D721Med (cell line): ENCODE results near the gene NCAM2.

Source experiments
- DNase-seq: peaks from one replicate; pipeline ENCODE4 v3.0.0; 2011; ENCODE audit warnings: low spot score; ENCODE audit not compliant: insufficient read length
- FAIRE-seq: peaks from 2 replicates; lab custom pipeline; 2011; peaks lifted over from hg19 to GRCh38; lab: Jason Lieb, UNC
- CTCF ChIP-seq: IDR thresholded peaks from 2 replicates; pipeline ENCODE4 v1.5.1; 2012; ENCODE audit warnings: mild to moderate bottlenecking, control low read depth; ENCODE audit not compliant: insufficient read depth; ENCODE audit errors: missing control alignments

Gene NCAM2

GRCh38 chr21:21464684-21465083 lies 466.5 kb downstream of the NCAM2 start:
- TF ChIP-seq CTCF: no peak
- FAIRE-seq (no peak), DNase-seq (no peak)

DNA sequence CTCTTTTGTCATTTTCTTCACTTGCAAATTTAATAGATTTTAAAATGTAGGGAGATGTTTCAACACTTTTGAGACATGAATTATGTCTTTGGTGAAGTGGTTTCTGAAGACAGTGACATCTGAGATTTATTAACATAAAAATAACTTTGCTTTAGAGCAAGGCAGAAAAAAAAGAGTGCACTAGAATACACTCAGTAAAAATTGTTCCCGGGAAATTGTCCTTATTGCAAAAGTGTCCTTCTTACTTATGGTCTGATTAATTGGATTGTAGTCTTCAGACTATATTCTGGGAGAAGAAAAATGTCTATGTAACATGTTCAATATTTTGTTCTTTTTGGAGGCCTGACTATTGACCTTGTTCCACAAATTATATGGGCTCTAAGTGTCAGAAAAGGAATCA lies 468.5 kb downstream of the NCAM2 start:
- no peak for TF ChIP-seq CTCF
- FAIRE-seq: no peak
- no peak for DNase-seq

DNA sequence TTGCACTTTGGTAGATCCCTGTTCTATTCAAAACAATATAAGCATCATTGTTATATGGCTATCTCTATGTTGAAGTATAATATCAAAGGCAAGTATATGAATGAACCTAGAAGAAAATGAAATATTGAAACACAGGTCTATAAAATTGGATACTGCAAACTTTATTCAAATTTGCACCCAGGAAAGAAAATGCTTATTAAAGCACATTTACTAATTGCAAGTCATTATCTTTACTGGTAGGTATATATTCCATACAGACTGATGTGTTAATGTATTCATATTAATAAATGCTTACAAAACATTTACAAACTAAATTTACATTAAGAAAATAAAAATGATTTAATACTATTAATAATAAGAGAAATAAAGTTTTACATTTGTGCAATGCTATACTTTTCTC lies 469.8 kb downstream of the NCAM2 start:
- no peak for TF ChIP-seq CTCF
- DNase-seq: no peak
- FAIRE-seq: no peak

- no peak for TF ChIP-seq CTCF
- no peak for DNase-seq
- FAIRE-seq: no peak
Measured at GRCh38 chr21:21481239-21481638, 483.0 kb downstream of the NCAM2 start.

GRCh38 chr21:21508859-21509258 lies 510.6 kb downstream of the NCAM2 start:
- TF ChIP-seq CTCF: no peak
- FAIRE-seq: no peak
- no peak for DNase-seq

- no peak for TF ChIP-seq CTCF
- no peak for DNase-seq
- no peak for FAIRE-seq
Measured at GRCh38 chr21:21530680-21531079, 532.5 kb downstream of the NCAM2 start.

GRCh38 chr21:21547368-21547953 lies 549.3 kb downstream of the NCAM2 start:
- no peak for TF ChIP-seq CTCF
- DNase-seq (no peak), FAIRE-seq (no peak)
